ENCODE data around the gene GNG7.
"Not testable (repeated sequence)": the region's sequence is repeated elsewhere in the genome, so short reads cannot be mapped to it uniquely, and the experiment has no call there.

GNG7 gene

DNA sequence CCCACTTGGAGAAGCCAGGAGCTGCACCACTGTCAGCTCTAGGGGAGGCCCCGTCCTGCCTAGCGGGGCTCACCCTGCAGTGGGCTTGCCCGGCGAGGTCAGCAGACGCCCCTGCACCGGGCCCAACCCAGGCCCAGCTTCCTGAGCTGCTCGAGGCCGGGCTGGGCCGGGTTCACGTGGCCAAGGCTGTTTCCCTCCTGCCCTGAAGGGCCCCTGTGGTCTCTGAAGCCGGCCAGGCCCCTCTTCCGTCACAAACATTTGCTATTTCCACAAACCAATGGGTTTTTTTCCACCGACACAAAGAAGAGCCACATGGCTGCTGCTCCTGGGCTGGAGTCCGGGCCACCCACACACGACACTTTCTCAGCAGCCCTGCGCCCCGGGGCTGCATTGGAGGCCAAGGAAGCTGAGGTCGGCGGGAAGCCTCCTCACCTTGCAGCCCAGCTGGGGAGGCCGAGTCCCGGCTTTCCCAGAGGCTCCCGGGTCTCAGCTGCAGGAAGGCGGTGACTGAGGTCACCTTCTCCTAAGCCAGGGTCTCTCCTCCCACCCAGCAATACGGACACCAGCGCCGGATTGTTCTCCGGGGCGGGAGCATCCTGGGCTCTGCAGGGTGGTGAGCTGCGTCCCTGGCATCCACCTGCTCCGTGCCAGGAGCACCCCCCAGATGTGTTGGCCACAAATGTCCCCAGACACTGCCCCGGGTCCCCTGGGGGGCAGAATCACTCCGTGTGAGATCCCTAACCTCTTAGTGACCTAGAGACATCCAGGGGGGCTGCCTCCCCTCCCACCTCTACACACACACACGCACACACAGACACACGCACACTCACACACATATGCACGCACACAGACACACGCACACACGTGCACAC lies 146.0 kb downstream of the GNG7 start:
- no peak for DNase-seq

DNA sequence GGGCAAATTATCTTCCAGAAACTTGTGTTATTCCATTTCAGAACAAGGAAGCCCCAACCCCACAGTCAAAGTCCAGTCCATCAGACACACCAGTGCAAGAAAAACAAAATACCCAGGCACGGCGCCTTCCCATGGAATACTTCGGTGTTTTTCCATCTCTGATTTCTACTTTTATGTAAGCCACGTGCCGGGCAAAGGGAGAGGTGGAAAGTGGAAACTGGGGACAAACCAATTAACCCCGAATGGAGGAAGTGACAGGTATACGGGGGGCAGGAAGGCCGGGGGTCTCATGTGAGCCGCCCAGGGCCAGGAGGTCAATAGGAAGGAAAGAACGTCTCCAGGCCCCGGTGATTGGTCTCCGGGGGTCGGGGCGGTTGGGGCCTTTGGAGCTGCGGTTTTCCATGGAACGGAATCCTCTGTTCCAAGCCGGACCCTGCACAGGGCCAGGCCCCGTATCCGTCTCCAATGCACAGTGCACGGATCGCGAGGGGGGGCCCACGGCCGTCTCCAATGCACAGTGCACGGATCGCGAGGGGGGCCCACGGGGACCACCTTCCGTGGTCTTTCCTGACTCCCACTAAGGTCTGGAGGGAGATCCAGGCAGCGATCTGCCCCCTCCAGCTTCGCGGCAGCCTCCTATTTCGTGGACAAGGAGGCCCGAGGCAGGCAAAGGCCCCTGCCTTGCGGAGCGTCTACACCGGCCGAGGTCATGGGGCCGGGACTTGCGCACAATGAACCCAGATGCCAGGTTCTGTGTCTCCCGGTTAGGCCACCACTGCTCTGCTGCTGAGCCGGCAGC lies 146.9 kb downstream of the GNG7 start:
- no peak for DNase-seq

DNA sequence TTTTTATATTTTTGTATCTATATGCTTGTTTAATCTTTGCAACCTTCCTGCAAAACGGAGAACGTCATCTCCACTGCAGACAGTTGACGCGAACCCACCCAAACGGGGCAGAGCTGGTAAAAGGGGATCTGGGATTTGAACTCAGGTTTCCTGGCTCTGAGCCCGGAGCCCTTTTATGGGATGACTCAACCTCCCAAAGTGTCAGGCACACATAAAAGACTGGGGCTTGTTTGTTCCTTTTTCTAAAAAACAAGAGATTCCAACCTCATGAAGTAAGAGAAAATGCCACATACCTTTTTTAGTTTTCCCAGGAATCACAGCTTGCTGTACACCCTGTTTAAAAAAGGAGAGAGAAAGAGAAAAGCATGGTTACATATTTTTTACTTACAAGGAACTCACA lies 147.6 kb downstream of the GNG7 start:
- DNase-seq: no peak

DNA sequence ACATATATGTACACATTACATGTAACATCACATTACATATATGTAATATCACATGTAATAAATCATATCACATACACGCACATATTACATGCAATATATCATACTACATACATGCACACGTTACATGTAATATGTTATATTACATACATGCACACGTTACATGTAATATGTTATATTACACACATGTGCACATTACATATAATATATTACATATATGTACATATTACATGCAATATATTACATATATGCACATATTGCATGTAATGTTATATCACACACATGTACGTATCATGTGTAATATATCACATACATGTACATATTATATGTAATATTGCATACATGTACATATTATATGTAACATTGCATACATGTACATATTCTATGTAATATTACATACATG lies 149.0 kb downstream of the GNG7 start:
- DNase-seq: no peak

DNA sequence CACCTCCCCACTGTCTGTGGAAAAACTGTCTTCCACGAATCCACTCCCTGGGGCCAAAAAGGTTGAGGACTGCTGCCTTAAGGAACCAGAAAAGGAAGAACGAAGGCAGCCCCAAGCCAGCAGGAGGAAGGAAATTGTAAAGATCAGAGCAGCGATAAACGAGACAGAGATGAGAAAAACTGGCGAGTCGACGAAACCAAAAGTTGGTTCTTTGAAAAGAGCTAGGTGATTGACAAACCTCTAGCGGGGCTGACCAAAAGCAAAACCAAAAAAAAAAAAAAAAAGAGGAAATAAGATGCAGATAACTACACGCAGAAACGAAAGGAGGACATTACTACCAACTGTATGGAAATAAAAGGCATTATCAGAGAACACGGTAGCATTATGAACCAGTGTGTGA lies 149.6 kb downstream of the GNG7 start:
- peak in 2 of 56 donors; percentile 10 to 38 for DNase-seq

DNA sequence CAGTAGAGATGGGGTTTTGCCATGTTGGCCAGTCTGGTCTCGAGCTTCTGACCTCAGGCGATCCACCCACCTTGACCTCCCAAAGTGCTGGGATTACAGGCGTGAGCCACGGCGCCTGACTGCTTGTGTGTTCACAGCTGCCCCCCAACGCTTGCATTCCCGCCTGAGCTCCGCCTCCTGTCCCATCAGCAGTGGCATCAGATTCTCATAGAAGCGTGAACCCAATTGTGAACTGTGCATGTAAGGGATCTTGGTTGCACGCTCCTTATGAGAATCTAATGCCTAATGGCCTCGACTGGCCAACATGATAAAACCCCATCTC lies 150.7 kb downstream of the GNG7 start:
- DNase-seq: no peak

DNA sequence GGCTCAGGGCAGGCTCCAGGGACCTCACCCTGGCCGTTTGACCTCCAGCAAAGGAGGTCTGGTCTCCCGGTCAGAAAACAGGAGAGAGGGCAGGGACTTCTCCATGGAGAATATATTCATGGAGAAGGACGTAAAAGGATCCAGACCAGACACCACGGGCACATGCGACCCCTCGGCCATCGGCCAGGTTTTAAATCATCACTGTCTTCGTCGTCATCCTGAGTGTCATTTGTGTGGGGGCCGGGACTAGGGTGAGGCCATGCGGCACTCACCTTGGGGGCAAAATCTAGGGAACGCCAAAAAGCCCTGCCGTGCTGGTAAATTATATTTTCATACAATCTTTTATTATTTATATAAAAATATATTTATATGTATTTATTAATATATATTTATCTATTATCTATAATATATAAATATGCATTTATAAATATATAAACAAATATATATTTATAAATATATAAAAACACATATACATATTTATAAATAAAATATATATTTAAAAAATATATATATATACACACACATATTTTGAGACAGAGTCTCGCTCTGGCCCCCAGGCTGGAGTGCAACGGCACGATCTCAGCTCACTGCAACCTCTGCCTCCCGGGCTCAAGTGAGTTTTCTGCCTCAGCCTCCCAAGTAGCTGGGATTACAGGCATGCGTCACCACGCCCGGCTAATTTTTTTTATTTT lies 151.2 kb downstream of the GNG7 start:
- no peak for DNase-seq

DNA sequence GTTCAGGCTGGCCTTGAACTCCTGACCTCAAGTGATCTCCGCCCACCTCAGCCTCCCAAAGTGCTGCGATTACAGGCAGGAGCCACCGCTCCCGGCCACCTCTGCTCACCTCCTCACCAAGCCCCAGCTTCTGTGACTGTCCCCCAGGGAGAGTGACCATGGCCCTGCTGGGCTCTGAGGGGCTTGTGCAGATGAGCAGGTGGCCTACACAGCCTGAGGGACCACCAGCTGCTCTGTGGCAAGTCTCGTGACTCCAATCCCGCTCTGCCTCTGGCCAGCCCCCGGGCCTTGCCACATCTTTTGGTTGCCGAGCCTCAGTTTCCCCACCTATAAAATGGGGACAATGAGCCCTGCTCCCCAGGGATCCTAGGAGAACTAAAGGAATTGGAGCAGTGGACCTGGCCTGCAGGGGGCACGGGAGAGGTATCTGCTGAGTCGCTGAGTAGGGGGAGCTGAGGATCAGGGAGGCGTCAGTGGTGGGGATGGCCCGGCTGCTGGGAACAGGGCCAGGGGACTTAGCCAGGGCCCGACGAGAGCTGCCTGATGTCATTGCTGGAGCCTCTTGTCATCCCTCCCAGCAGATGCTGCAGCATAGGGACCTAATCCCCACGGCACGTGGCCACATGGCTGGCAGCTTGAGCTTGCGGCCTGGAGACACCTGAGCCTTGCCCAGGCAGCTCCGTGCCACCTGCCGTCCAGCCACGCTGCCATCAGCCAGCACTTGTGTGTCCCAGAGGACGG lies 151.9 kb downstream of the GNG7 start:
- DNase-seq: peak in 31 of 56 donors; percentile 6 to 74 (median 44)

DNA sequence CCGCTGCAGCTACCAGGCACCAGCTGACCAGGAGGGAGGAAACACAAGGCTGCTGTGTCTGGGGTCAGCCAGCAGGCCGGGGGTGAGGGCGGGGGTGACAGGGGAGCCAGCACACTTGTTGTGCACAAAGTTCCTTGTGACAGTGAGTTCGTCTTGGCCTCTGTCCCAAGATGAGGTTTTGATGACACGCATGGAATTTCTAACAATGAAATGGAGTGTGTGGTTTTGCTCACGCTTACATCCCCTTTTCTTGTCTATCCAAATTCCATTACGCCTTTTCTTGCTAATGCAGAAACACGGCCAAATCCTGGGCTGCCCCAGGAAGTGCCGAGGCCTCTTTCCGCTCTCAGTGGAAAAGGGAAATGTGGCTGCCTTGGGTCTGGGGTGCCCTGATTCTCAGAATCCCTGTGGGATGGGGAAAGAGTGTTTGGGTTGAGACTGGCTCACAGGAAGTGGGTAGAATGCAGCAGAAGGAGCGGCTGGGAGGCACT lies 152.7 kb downstream of the GNG7 start:
- DNase-seq: peak in 52 of 56 donors; percentile 22 to 92 (median 72)

DNA sequence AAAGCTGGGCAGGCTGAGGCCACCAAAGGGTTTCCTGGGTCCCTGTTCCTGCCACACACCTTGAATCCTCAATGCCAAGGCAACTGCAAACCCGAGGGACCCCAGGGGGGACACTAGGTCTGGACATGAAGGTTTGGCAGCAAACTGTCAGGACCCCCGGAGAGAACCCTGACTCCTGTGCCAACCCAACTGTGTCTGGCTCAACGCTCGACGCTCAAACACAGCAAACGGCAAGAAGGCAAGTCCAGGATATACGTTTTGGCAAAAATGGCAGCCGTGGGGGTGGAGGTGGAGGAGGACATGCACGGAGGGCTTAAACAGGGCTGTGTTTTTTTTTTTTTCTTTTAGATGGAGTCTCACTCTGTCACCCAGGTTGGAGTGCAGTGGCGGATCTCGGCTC lies 153.5 kb downstream of the GNG7 start:
- no peak for DNase-seq

DNA sequence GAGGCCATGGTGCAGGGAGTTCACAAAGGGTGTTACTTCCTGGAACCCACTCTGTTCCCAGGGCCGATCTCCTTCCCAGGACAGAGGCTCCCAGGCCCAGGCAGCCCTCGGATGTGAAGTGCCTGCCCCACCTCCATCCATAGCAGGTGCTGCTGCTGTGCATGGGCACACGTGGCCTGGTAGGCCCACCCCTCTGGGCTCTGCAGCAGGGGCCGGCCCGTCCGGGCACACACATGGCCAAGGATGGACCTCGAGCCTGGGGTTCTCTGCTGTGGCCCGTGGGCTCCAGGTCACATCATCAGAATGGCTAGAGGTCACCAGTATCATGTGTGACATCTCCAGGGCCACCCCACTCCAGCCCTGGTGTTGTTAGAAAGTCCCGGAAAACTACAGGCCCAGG lies 154.8 kb downstream of the GNG7 start:
- peak in 1 of 56 donors; percentile 18 for DNase-seq

DNA sequence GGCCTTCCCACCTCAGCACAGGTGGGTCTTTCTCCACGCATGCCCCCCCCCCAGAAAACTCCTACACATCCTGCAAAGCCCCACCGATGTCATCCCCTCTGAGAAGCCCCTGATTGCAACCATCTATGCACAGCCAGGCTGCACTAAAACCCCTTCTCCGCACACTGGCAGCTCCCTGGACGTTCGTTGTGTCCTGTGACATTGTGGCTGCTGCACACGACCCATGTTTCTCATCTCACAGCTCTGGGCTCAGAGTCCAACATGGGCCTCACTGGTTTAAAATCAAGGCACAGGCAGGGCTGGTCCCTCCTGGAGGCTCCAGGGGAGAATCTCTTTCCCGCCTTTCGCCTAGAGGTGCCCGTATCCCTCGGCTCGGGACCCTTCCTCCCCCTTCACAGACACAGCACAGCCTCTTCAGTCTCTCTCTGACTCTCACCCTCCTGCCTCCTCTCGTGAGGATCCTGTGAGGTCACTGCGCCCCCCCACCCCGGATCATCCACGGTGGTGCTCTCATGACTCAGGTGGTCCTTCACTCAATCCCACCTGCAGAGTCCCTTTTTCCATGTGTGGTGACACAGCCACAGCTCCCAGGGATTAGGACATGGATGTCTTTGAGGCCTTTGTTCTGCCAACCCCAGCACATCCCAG lies 155.3 kb downstream of the GNG7 start:
- DNase-seq: no peak

DNA sequence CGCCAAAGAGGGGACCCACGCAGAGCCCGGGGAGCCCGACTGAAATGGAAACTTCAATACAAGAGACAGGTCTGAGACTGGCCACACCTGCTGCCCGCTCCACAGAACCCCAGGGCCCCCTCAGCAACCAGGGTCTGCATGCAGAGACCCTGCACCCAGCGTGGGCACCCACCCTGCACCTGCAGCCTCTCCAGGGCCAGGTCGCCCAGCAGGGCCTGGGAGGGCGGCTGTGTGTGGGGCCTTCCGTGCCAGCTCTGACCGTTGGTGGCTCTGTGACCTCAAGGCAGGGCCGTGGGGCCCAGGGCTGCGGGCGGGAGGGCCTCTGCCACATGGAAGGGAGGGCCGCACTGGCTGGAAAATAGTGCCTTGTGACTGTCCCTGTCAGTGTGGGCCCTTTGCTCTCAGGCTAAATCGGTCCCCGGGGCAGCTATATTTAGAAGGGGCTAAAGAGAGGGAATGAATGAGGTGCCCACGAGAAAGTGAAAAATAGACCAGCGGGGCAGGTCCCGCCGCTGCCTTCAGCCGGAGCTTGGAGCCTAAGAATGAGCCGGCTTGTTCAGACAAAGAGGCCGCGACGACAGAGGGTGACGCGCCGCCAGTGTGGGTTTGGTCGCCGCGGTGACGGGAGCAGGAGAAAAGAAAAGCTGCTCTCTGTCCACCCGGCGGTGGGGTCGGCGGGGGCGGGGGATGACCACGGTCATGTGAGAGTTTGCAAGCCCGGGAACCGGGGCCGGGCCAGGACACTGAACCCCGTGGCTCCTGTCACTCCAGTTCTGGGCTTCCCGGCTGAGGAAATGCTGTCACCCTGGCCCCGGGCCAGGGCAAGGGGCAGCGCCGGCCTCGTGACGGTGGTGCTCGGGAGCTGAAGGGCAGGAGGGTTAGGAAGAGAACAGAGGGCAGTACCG lies 156.1 kb downstream of the GNG7 start:
- peak in 55 of 56 donors; percentile 33 to 96 (median 86) for DNase-seq

DNA sequence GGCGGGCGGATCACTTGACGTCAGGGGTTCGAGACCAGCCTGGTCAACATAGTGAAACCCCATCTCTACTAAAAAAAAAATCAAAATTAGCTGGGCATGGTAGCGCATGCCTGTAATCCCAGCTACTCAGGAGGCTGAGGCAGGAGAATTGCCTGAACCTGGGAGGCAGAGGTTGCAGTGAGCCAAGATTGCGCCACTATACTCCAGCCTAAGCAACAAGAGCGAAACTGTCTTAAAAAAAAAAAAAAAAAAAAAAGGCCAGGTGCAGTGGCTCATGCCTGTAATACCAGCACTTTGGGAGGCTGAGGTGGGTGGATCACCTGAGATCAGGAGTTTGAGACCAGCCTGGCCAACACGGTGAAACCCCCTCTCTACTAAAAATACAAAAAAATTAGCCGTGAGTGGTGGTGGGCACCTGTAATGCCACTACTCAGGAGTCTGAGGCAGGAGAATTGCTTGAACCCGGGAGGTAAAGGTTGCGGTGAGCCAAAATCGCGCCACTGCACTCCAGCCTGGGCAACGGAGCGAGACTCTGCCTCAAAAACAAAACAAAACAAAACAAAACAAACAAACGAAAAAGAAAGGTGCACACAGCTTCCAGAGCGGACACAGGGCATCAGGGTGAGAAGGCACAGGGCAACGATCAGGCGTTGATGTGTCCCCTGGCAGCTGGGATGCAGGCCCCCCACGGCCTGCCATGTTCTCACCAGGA lies 156.9 kb downstream of the GNG7 start:
- DNase-seq: not testable (repeated sequence)

DNA sequence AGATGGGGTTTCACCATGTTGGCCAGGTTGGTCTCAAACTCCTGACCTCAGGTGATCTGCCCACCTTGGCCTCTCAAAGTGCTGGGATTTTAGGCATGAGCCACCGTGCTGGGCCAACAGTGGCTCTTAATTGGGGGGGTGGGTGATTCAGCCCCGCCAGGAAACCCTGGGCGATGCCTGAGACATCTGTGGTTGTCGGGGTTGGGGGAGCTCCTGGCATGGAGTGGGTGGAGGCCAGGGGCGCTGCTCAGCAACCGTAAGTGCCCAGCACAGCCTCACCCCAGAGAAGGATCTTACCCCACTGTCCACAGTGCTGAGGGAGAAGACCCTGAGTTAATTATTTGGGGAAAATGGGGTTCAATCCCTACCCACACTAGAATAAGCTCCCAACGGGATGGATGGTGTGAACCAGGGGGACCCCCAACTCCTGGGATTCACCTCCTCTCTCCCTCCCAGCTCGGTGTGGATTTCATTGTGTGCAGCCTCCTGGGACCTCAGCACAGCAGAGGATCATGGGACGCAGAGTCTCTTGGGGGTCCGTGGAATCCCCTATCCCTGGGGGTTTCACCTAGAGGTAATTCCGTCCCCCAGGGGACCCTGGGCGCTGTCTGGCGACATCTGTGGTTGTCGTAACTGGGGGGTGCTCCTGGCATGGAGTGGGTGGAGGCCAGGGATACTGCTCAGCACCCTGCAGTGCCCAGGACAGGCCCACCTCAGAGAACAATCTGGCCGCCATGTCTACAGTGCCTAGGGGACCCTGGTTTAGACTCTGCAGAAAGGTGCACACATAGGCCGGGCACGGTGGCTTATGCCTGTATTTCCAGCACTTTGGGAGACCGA lies 157.7 kb downstream of the GNG7 start:
- no peak for DNase-seq

DNA sequence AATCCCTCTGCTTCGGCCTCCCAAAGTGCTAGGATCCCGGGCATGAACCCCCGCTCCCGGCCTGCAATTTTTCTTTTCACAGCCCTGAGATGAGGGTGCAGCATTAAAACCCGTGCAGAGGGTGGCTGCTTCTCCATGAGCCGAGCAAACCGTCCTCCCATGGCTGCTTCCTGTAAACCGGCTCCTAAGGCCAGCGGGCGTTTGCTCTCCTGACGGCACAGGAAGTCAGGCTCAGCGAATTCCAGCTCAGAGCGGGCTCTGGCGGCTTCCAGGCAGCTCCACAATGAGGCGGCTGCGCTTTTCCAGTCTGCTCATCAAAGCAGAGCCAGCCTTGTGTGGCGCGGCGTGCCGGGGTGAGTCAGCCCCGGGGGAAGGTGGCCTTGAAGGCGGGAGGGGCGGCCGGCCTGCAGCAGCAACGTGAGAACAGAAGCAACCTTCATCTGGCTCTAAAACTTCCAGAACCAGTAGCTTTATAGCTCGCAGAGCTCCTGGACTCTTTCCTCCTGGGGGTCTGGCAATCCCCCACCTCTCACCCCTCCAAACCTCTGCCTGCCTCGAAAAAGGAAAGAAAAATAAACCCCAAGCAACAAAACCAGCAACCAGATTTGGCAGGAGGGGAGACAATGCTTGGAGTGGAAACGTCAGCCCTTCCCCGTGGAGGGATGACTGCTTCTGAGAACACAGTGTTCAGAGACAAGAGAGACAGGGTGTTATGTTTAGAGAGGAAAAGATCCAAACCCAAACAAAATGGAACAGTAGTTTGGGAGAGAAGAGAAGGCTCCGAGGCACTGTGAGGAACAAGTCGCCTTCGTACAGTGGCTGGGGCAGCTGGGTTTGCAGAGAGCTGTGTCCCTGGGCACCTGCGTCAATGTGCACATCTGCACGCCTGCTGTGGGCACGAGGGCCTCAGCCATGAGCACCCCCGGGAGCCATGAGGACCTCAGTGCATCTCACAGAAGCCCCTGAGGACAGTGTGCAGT lies 158.7 kb downstream of the GNG7 start:
- peak; percentile 20 to 96 (median 84) for DNase-seq

DNA sequence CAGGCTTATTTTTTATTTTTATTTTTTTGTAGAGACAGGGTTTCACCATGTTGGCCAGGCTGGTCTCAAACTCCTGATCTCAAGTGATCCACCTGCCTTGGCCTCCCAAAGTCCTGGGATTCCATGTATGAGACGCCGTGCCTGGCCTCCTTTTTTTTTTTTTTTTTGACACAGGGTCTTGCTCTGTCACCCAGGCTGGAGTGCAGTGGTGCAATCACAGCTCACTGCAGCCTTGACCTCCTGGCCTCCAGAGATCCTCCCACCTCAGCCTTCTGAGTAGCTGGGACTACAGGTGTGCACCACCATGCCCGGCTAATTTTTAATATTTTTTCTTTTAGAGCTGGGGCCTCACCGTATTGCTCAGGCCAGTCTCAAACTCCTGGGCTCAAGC lies 159.4 kb downstream of the GNG7 start:
- DNase-seq: not testable (repeated sequence)

Measured in amygdala (tissue), 56 donors.